HG02973 (cell line): ENCODE results near the gene ABLIM3.
A peak's percentile ranks its signal among the peaks of the same experiment; 100 is the strongest.

Experiments
- ATAC-seq: cut with Tn5 transposase; IDR thresholded peaks from one replicate; pipeline ENCODE4 v1.9.1; 2021; ENCODE audit warnings: moderate library complexity; ENCODE audit not compliant: unreplicated experiment

The ABLIM3 gene

DNA sequence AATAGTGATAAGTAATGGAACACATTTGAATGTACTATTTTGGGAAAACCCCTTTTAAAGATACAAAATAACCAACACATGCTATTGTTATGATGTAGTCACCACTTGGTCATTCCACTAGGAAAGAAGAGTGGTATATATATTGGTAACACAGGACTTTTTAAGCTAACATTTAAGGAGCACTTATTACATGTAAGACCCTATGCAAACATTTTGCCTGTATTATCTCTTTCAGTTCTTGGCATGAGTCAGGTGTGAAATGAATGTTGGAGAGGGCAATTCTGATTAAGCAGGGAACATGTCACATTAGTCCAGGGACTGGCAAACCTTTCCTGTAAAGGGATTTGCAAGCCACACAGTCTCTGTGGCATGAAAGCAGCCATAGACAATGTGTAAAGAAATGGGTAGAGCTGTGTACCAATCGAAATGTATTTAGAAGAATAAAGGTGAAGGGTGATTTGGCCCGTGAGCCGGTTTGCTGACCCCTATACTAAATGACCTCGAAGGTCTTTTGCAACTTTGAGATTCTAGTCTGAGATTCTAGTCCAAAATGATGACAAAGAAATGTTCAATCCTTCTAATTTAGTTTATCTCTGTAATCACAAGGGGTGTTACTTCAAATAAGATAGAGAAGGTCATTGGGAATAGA is 15.3 kb downstream of the ABLIM3 start:
- no peak for ATAC-seq

DNA sequence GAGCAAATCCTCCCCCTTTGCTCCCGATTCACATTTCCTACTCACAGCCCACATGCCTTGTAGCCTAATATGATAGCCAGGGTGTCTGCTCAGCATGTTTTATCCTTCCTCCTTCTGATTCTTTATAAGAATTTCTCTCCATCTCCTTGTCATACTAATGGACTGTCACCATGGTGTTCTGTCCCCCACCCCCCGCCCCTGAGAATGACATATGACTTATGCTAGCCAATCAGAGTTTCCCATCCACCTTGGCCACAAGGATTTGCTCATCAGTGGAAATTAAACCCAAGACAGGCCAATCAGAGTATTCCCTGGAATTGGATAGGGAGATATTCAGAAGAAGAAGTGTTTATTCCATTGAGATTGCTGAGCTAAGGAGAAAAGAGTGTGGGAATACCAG is 16.0 kb downstream of the ABLIM3 start:
- no peak for ATAC-seq

DNA sequence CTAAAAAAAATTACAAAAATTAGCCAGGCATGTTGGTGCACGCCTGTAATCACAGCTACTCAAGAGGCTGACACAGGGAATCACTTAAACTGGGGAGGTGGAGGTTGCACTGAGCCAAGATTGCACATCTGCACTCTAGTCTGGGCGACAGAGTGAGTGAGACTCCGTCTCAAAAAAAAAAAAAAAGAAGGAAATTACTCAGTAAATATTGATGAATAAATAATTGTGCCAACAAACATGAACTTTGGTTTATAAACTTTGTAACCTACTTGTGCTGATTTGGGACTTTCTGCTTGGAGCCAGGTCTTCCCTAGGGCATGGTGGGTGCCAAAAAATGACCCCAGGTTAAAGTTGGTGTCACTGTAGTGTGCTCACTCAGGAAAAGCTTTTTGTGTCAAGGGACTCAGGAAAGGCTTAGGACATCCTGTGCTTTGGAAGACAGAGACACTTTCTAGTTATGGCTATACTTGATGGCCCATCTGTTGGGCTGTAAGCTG is 19.0 kb downstream of the ABLIM3 start:
- ATAC-seq, result no peak

DNA sequence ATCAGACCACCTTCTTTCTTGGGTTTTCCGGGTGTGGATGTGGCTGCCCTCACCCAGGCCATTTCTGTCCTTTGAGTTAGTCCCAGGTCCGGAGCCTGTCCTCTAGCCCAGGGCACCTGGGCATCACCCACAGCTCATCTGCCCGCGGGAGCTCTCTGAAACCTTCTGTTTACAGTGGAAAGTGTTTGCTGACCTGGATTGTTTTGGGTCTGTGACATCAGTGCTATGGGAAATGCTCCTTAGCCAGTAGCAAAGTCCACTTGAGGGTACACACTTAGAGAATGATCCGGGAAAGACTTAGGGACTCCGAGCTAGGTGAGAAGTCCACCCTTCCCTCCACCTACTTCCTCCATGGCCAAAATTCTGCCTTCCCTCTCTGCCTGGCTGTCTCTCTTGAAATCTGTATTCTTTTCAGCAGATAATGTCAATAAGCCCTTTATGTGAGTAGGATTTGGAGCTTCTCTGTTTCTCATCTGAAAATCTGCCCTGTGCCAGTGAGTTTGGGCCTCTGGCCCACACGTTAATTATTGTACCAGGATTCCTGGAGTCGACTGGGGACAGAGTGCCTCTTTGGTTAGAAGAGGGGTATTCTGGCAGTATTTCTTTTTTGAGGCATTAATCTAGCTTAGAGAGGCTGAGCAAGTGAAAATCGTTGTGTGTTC is 19.9 kb downstream of the ABLIM3 start:
- no peak for ATAC-seq

DNA sequence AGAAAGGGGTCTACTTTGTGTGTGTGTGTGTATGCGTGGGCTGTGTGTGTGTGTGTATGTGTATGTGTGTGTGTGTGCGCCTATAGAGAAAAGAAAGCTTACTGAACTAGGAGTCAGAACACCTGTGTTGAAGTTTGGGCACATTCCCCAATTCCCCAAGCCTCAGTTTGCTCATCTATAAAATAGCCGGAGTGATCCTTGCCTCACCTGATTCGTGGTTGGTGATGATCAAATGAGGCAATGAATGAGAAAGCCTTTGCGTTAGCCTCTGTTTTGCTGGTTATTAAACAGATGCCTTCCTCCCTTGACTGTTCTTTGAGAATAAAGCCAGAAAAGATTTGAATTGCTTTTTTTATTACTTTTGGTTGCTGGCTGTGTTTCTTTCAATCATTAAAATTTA is 20.6 kb downstream of the ABLIM3 start:
- ATAC-seq, result no peak

DNA sequence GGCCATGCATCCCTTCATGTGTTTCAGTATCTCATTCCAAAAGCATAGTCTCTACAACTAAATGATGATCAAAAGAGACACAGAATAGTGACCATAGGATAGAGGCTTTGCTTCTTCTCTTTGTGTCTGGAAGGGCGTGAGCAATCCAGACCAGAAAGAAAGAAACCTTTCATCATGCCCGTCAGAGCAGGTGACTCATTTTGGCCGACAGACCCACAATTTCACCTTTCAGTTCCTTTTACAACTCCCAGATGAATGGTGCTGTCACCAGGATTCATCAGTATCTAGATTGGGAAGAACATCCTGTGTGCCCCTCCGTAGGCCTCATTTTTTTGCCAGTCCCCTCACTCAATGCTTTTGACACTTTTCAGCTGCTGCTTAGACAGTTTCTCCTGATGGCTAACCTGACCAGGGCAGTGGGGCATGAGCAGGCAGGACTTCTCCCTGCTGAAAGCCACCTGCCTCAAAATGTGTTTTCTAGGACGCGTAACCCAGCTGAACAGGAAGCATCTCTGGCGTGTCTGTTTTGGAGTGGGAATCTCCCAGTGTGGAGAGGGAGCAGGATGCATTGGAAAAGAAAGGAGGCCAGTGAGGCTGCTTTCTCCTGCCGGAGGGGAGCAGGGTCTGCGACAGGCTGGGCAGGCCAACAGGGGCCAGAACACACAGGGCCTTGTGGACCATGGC is 21.2 kb downstream of the ABLIM3 start:
- peak; percentile 92 for ATAC-seq

DNA sequence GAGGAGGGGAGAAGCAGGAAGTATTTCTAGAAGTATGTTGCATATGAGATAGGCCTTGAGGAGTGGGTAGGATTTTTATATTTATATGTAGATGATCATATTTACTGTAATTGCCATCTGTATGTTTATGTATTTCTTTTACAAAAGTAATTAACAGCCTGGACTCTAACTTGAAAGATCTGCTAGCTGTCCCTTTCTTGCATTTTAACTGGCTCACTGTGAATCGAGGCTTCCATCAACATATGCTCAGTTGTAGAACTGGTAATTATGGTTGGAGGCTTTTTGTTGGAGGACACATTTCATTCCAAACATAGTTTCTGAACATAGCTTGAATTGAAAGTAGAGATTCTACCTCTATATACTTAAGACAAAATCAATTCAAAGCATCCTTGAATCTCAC is 23.4 kb downstream of the ABLIM3 start:
- ATAC-seq, result no peak

DNA sequence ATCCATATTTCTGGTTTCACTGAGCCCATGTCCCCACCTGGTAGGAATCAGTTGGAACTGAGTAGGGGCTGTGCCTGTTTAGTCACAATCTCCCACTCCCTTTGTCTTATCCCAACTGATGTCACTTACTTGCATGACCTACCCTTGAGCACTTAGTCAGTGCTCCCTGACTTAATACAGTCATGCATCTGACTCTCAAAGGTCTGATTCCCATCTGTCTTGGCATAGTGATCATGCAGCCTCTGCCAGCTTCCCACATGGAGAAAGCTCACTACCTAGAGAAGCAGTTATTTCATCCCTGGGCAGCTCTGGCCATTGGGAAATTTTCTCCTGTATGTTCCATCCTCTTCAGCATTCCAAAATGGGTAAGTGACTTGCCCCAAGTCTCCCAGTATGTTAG is 24.8 kb downstream of the ABLIM3 start:
- no peak for ATAC-seq

DNA sequence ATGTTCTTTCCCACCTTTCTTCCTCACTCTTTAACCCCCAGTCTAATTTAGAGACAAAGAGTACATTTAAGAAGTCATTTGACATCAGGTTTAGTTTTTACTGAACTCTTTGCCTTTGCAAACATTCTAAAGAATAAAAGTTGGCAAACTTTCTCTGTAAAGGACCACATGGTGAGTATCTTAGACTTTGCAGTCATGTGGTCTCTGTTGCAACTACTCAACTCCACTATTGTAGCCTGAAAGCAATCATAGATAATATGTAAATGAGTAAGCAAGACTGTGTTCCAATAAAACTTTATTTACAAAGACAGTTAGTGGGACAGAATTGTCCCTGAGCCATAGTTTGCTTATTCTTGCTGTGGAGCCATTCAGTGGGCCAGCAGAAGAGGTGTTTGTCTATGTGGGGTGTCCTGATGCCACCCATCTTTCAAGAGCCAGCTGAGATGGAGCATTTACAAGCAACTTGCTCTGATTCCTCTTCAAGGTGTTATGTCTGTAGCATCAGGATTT is 25.4 kb downstream of the ABLIM3 start:
- no peak for ATAC-seq

DNA sequence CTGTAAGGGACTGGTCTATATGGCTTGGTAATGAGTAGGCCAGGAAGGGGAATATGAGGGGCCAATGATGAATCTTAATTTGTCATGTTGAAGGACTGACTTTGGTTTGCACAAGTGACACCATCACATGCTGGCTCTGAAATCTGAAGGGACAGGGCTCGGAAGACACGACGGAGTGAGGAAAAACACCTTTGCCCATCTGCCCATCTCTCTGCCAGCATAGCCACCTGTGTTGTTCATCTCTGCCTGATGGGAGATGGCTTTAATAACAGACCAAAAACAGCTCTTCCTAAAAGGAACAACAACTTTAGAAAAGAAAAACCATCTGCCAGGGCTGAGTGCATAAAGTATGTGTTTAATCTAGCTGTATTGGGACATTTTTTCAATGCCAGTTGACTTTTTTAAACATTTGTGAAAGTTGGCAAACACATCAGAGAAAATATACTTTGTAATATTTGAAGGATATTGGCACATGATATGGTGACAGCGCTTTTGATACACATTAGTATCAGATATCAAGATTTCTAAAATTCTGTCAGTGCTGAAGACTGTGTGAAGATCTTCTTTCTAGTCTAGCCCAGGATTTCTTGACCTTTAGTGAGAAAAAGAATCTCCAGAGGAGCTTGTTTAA is 27.1 kb downstream of the ABLIM3 start:
- no peak for ATAC-seq

DNA sequence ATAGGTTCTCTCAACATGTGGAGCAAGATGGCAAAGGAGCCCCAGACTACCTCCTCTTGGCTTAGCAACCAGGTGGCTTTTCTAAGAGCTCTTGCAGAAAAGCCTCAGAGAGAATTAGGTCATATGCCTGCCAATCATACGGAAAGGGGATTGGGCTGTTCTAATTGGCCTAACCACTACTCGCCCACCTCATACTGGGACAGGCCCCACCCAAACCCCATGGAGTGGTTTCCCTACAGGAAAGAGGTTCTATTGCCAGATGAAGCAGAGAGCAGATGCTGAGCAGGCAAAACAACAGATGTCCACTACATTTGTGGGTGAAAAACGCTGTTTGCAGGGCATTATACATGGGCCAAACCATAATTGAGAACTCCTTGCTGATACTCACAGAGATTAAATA is 29.0 kb downstream of the ABLIM3 start:
- ATAC-seq, result no peak

DNA sequence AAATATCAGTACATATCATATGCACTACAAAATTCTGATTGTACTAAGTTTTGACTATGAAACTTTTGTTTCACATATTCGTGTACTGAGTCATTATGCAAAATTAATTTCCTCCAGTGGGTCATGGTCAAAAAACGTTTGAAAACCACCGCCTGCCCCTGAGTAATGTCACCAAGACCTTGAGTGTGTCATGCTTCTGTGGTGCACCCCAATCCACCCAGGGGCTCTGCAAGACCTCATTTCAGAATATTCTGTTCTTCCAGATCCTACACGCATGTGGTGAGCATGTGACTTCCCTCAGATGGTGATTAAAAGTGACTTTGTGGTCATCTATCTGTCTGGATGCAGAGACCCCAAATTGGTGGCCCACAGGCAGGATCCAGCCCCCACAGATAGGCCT is 31.0 kb downstream of the ABLIM3 start:
- ATAC-seq, result peak; percentile 78

DNA sequence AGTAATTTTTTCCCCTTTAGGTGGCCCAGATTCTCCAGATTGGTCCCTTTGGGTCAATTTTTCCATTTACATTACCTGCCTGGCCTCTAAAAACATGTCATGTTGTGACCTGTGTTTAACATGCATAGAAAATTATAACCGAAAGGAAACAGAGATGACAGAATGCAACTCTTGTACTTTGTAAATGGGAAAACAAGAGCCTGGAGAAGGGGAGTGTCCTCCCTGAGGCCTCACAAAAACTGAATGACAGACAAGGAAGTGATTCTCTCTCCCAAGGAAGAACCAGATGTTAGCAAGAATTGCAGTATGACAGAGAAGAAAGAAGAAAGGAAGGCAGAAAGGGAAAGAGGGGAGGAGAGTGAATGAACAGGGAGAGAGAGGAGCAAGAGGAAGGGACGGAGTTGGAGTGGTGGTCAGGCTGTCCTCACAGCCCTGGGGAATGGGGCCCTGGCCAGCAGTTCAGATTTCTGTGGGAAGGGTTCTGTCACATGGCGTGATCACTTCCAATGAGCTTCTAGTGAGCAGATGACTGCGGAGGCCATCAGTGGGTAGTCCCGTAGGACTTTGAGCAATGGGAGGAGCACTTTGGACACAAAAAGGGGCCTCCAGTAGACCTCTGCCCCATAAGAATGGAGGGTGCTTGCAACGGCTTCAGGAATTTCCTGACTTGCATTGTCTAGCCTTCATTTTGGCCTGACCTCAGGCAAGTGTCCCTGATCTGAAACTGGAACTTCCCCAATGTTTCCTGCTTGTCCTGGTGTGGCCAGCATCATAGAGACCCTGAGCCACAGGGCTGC is 31.6 kb downstream of the ABLIM3 start:
- no peak for ATAC-seq

DNA sequence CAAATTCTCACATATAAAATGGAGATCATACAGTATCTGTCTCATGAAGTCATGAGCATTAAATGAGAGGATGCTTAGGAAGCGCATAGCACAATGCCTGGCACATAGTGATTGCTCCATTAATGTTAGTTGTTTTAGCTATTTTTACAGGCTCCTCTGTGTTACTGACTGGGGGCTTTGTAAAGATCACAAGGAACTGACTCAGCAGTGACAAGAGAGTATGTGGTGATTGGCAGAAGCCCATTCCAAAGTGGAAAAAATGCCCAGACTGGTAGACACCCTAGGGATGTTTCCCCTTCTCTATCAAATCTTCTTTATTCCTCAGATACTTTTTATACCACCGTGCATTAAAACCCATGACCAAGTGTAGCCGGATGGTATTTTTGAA is 33.5 kb downstream of the ABLIM3 start:
- ATAC-seq, result no peak

DNA sequence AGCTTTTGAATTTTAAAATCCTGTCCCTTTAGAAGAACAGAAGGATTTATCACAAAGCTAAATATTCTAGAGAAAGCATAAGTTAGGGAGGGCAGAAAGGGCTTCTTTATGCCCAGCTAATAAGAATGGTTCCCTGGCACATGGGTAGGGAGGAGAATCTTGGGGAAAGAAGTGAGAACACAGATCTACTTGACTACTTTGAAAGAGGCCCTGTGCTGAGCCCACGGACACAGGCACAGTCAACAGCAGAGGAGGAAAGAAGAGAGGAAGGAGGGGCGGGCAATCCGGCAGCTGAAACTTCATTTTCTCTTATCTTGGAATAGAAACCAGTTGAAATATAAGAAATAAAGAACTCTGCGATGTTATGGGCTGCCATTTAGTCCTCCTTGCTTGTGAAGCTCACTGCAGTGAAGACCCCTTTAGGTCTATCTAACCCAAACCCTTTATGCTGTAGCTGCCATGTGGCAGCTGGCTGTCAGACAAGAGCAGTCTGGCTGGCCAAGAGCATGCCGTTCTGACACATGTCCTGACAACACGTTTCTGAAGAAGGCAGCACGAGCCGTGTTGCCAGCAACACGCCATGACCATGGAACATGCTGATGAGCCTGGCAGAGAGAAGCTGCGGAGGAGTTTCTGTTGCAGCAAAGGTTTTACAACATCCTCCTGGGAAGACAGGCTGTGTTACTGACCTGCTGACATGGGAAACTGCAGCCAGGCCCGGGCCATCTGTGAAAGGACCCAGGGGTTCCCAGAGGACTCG is 34.2 kb downstream of the ABLIM3 start:
- ATAC-seq, result no peak

DNA sequence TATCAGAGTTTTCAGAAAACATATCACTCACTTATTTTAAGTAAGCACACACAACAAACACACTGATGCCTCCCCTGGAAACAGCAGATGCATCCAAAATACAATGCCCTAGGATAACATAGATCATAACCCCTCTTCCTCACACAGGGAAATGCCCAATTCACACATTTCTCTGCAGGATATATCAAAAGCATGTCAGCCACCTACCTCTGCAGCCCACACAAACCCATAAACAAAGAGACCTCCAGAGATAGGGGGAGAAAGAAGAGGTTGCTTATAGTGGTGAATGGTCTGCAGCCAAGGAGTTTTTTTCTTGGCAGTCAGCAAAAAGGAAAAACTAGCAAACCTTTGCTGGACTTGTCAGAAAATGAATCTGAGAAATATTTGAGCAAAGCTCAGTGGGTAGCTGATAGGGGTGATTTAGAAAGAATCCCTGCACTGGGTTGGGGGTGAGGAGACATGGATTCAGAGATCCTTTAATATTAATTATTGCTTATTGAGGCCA is 36.1 kb downstream of the ABLIM3 start:
- ATAC-seq, result no peak

DNA sequence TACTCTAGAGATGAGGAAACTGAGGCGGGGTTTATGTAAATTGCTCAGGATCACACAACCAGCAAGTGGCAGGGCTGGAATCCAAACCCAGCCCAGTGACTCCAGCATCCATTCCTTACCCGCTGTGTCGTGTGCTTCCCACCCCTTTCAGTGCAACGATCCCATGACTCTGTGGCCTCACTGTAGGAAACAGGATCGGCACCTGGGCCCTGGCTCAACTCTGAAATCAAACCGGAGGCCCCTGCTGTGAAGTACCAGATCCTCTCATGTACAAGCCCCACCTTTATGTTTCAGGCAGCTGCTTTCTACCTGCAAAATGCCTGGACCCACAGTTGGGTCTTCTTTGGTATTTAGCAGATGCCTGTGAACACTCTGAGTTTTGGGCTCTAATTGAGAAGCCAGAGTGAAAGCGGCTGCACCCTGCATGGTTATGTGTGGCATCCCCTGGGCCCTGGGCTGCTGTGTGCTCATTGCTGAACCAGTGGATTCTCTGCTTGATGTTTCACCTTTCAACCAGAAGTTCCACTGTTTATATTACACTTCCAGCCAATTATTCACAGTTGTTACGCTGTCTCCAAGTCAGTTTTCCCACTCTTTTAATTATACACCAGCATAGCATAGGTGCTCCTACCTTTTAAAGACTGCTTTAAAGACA is 36.7 kb downstream of the ABLIM3 start:
- no peak for ATAC-seq

DNA sequence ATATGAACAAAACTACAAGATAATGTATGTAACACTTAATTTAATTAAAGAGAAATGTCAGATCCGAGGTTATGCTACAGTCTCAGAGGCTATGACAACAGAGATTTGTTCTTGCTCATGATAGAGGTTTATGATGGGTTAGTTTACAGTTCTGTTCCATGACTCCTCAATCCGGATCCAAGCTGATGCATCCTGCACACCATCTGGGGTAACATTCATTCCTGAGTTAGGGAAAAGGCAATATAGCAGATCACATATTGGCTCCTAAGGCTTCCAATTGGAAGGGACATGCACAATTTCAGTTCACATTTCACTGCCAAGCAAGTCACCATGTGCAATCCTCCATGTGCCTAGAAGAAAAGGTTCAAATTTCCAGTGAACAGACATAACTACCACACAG is 40.4 kb downstream of the ABLIM3 start:
- ATAC-seq, result no peak

DNA sequence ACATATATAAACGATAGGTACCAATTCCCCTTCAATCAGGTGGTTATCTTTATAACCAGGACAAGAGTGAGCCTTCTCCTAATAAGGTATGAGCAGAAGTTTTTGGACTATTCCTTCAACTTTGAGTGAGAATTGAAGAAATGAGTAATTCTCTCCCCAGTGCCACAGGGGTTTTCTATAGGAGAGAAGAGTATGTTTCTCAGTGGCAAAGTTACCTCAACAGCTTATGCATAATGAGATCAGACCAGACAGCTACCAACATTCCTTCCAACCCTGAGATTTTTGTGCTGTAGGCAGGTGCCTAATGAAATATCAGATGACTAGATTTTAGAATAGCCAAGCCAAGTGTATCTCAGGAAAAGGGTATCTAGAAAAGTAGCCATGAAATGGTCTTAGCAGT is 40.9 kb downstream of the ABLIM3 start:
- no peak for ATAC-seq
